Nephron (organoid): ENCODE data around the gene SGK1.

Experiments
- H3K27ac Mint-ChIP-seq, 3 experiments: 2 replicates each; pipeline ENCODE4 v1.8.0; 2020; ENCODE audit warnings: mixed read lengths in 3 of 3, mild to moderate bottlenecking in 2 of 3, moderate library complexity in 1 of 3
- H3K27me3 Mint-ChIP-seq: 2 replicates; pipeline ENCODE4 v1.8.0; 2021; ENCODE audit warnings: low read depth, mild to moderate bottlenecking, moderate library complexity, mixed read lengths
- H3K36me3 Mint-ChIP-seq: 2 replicates; pipeline ENCODE4 v1.8.0; 2020; ENCODE audit warnings: low read depth, mixed read lengths
- H3K4me1 Mint-ChIP-seq: 2 replicates; pipeline ENCODE4 v1.8.0; 2020; ENCODE audit warnings: mixed read lengths
- H3K4me3 Mint-ChIP-seq, 3 experiments: 2 replicates each; pipeline ENCODE4 v1.8.0; 2020; ENCODE audit warnings: mild to moderate bottlenecking in 3 of 3, mixed read lengths in 3 of 3, moderate library complexity in 2 of 3
- H3K9me3 Mint-ChIP-seq: 2 replicates; pipeline ENCODE4 v1.8.0; 2020; ENCODE audit warnings: mixed read lengths
- TF ChIP-seq, protein P1 (sequence below), 3 experiments: fragments of 200-600 bp; sonication (generic); IDR thresholded peaks; one replicate each; pipeline ENCODE4 v1.5.0; 2021; ENCODE audit warnings: antibody characterized with exemption in 3 of 3; ENCODE audit not compliant: unreplicated experiment in 3 of 3

The SGK1 gene

DNA sequence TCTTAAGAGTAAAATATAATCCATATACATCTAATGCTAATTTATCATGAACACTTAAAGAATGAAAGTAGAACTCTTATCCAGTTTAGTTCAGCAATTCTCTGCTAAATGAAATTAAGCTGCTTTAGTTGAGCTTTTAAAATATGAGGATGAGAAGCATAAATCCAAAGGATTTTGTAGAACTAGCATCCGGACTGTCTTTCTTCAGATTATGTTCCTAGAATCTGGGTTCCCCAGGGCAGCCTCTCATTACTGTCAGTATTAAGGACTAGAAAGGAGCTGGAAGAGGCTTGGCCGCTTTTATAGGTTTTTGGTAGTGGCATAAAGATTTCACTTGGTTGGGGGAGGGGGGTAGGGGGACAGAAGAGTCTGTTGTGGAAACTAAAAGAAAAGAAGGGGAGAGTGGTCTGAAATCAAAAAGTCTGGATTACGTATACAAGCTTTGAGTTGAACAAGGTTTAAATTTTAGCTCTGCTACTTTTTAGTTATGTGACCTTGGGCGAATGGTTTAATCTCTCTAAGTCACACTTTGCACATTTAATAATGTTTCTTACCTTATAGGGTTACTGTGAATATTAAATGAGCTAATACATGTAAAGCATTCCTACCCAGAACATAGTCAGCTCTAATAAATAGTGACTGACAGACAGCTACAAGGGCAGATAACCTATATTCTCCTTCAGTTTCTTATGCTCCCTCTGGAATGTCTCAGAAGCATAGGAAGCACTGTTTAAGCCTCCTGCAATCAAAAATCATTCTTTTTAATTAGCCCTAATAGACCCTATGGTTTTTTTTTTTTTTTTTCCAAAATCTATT lies 3.7 kb downstream of the SGK1 start:
- H3K27ac Mint-ChIP-seq, result no peak overlapping the region
- H3K36me3 Mint-ChIP-seq, result no peaks in the 10 kb centered on the region
- H3K27me3 Mint-ChIP-seq, result peaks cover 45% of the 10 kb centered on the region
- TF ChIP-seq, protein P1, sequence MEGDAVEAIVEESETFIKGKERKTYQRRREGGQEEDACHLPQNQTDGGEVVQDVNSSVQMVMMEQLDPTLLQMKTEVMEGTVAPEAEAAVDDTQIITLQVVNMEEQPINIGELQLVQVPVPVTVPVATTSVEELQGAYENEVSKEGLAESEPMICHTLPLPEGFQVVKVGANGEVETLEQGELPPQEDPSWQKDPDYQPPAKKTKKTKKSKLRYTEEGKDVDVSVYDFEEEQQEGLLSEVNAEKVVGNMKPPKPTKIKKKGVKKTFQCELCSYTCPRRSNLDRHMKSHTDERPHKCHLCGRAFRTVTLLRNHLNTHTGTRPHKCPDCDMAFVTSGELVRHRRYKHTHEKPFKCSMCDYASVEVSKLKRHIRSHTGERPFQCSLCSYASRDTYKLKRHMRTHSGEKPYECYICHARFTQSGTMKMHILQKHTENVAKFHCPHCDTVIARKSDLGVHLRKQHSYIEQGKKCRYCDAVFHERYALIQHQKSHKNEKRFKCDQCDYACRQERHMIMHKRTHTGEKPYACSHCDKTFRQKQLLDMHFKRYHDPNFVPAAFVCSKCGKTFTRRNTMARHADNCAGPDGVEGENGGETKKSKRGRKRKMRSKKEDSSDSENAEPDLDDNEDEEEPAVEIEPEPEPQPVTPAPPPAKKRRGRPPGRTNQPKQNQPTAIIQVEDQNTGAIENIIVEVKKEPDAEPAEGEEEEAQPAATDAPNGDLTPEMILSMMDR (IDR thresholded peaks at IDR 0.05; ENCODE audit: unreplicated experiment in 3 of 3), result no peak
- H3K9me3 Mint-ChIP-seq, result no peaks in the 10 kb centered on the region
- H3K4me3 Mint-ChIP-seq, result no peak overlapping the region
- peaks cover 15% of the 10 kb centered on the region for H3K4me1 Mint-ChIP-seq

DNA sequence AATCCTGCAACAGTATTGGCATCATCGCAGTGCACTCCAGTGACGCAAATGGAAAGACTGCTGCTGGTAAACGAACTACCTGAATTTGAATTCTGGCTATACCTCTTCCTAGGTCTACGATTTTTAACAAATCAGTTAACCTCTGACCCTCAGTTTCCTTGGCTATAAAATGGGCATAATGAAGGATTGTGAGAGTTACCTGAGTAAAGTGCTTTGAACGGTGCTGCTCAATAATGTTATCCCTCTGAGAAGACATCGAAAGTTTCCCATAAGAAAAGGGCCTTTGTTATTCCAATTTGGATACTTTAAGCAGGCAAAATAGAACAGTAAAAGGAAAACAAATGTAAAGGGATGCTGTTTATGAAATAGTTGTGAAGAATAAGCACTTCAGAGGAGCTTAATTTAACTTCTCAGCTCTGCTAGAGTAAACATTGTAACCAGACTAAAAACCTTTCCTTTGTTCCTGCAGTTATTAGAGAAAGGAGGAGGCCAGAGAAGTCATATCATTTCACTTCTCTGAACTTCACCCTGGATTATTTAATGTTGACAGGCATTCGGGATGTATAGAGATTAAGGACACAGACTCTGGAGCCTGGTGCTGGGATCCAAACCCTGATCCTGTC lies 5.8 kb downstream of the SGK1 start:
- no peak overlapping the region for H3K27ac Mint-ChIP-seq
- no peaks in the 10 kb centered on the region for H3K9me3 Mint-ChIP-seq
- peaks cover 25% of the 10 kb centered on the region for H3K27me3 Mint-ChIP-seq
- TF ChIP-seq, protein P1 (IDR thresholded peaks at IDR 0.05; ENCODE audit: unreplicated experiment in 3 of 3), result no peak
- no peak overlapping the region for H3K4me3 Mint-ChIP-seq
- H3K4me1 Mint-ChIP-seq, result peaks cover 3% of the 10 kb centered on the region
- no peaks in the 10 kb centered on the region for H3K36me3 Mint-ChIP-seq

DNA sequence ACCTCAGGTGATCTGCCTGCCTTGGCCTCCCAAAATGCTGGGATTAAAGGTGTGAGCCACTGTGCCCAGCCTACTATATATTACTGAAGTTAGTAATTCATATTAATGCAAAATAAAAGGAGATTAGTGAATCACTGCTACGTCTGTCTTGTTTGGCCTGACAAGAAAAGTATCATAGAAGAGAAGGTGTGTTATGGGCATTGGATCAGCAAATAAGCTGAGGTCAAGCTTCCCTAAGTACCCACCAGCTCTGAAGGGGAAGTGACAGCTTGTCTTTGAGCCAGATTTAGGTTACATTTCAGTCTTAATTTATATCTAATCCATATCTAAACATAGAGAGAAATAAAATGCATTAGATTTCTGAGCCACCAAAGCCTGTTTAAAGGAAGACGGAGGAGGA lies 7.1 kb downstream of the SGK1 start:
- TF ChIP-seq, protein P1 (IDR thresholded peaks at IDR 0.05; ENCODE audit: unreplicated experiment in 3 of 3), result no peak
- Mint-ChIP-seq H3K27ac (no peak overlapping the region), H3K4me3 (no peak overlapping the region), H3K27me3 (peaks cover 15% of the 10 kb centered on the region), H3K9me3 (no peaks in the 10 kb centered on the region), H3K36me3 (no peaks in the 10 kb centered on the region), H3K4me1 (no peaks in the 10 kb centered on the region)

DNA sequence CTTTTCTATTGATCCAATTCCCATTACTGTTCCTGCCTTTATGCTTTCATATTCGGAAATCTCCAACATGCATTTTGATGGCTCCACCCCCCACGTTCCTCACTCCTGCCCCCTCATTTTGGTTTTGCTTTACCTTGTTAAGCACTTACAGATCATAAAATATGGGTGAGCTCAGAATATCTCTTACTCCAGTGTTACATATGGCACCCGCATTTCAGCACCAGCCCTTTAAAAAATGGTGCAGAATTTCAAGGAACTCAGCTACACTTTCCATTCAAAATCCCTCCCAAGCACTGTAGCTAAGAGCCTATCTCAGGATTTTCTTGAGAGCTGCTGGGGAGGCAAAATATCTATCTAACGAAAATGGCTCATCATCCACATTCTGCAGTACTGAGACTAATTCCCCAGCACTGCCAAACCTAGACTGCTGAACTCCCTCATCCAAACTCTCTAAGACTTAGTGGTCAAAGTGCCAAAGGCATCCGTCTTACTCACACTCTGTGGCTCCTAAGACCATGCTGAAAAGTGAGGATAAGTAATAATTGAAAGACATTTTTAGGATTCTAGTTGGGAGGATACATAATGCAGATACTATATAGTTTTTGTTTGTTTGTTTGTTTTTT lies 7.8 kb downstream of the SGK1 start:
- Mint-ChIP-seq H3K4me3 (no peak overlapping the region), H3K27me3 (peaks cover 15% of the 10 kb centered on the region), H3K9me3 (no peaks in the 10 kb centered on the region), H3K4me1 (no peaks in the 10 kb centered on the region), H3K36me3 (no peaks in the 10 kb centered on the region), H3K27ac (no peak overlapping the region)
- TF ChIP-seq, protein P1 (IDR thresholded peaks at IDR 0.05; ENCODE audit: unreplicated experiment in 3 of 3), result no peak

DNA sequence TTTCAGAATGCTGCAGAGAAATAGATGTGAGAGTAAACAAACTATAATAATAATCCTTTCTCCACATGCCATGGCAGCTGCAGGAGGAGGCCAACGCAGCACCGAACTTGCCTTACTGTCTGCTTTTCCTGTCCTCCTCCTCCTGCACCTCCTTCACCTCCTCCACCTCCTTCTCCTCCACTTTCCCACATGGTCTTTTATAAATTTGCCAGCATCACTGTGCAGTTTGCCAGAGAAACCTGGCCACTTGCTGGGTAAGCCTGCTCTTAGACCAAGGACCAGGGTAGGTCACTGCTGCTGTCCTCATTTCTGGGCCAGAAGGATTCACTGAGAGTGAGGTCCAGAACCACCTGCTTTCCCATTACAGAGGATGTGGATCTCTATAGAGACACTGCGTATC lies 8.7 kb downstream of the SGK1 start:
- H3K27ac Mint-ChIP-seq, result peak overlapping the region in 1 of 3 experiments; percentile 64
- H3K9me3 Mint-ChIP-seq, result no peaks in the 10 kb centered on the region
- H3K4me3 Mint-ChIP-seq, result no peak overlapping the region
- H3K4me1 Mint-ChIP-seq, result no peaks in the 10 kb centered on the region
- peaks cover 12% of the 10 kb centered on the region for H3K27me3 Mint-ChIP-seq
- no peaks in the 10 kb centered on the region for H3K36me3 Mint-ChIP-seq
- TF ChIP-seq, protein P1 (IDR thresholded peaks at IDR 0.05; ENCODE audit: unreplicated experiment in 3 of 3), result no peak
